OCI-LY7 (cell line): ENCODE results near the gene PRKD2. TPM values are rescaled to one million over a fixed set of nuclear protein-coding genes. Genes with fewer than 3 reads are reported as not detected.

Experiments used
- BruUV-seq: library from RNA; stranded (reverse); fragments of 400-500 nt; replicated peaks from 2 replicates; lab custom pipeline; 2021; lab: Mats Ljungman, UMichigan
- CTCF ChIA-PET: fragments of 300-600 bp; sonication (Branson Sonifier 250); formaldehyde crosslinking; loops from one replicate; lab custom pipeline; 2022; ENCODE audit warnings: antibody characterized with exemption; ENCODE audit not compliant: unreplicated experiment; lab: Charles Lee
- POLR2A ChIA-PET: fragments of 300-600 bp; sonication (Branson Sonifier 250); formaldehyde crosslinking; loops from one replicate; lab custom pipeline; 2022; ENCODE audit warnings: antibody characterized with exemption; lab: Charles Lee
- DNase-seq: peaks from one replicate; pipeline ENCODE4 v3.0.0-alpha.2; 2015; ENCODE audit warnings: low spot score
- H2AFZ ChIP-seq: fragments of 200-600 bp; sonication (generic), shearing (Covaris generic); 2 replicates; pipeline ENCODE4 v1.6.1; 2014; ENCODE audit warnings: mild to moderate bottlenecking, antibody characterized with exemption, low read length, moderate library complexity
- H3K27ac ChIP-seq: fragments of 200-600 bp; sonication (generic); 2 replicates; pipeline ENCODE4 v1.5.1; 2014; ENCODE audit warnings: mixed run types, low read depth, mild to moderate bottlenecking, moderate library complexity, low read length, inconsistent platforms; ENCODE audit not compliant: poor library complexity, severe bottlenecking
- H3K36me3 ChIP-seq: fragments of 200-600 bp; sonication (generic); 2 replicates; pipeline ENCODE4 v1.6.1; 2014; ENCODE audit warnings: mild to moderate bottlenecking, antibody characterized with exemption, low read length, moderate library complexity, mixed read lengths; ENCODE audit not compliant: insufficient read depth
- H3K4me1 ChIP-seq: fragments of 200-600 bp; sonication (generic); 2 replicates; pipeline ENCODE4 v1.5.1; 2014; ENCODE audit warnings: mild to moderate bottlenecking, low read length; ENCODE audit not compliant: insufficient read depth, poor library complexity, severe bottlenecking
- H3K4me2 ChIP-seq: fragments of 200-600 bp; sonication (generic); 2 replicates; pipeline ENCODE4 v1.6.1; 2014; ENCODE audit warnings: mild to moderate bottlenecking, low read length
- H3K4me3 ChIP-seq: fragments of 200-600 bp; sonication (generic); 2 replicates; pipeline ENCODE4 v1.5.1; 2014; ENCODE audit warnings: mild to moderate bottlenecking, low read depth, low read length; ENCODE audit not compliant: poor library complexity, severe bottlenecking
- H3K79me2 ChIP-seq: fragments of 200-600 bp; sonication (generic); 2 replicates; pipeline ENCODE4 v1.6.1; 2016; ENCODE audit warnings: low read depth, mild to moderate bottlenecking, low read length, moderate library complexity, mixed read lengths; ENCODE audit not compliant: insufficient read depth
- H3K9me2 ChIP-seq: fragments of 200-600 bp; sonication (generic); 2 replicates; pipeline ENCODE4 v1.6.1; 2016; ENCODE audit warnings: mild to moderate bottlenecking, low read length, mixed read lengths; ENCODE audit not compliant: insufficient read depth
- H3K9me3 ChIP-seq: fragments of 200-600 bp; sonication (generic); 2 replicates; pipeline ENCODE4 v1.6.1; 2014; ENCODE audit warnings: mild to moderate bottlenecking, mixed run types, low read length, mixed read lengths
- H4K20me1 ChIP-seq: fragments of 200-600 bp; sonication (generic); 2 replicates; pipeline ENCODE4 v1.6.1; 2014; ENCODE audit warnings: mild to moderate bottlenecking, antibody characterized with exemption, low read length, moderate library complexity, mixed read lengths; ENCODE audit not compliant: insufficient read depth
- EZH2phosphoT487 ChIP-seq: fragments of 200-600 bp; sonication (generic); IDR thresholded peaks from 2 replicates; pipeline ENCODE4 v1.6.1; 2018; ENCODE audit warnings: low read depth, borderline replicate concordance, mild to moderate bottlenecking, mixed run types, antibody characterized with exemption, low read length, moderate library complexity, mixed read lengths
- intact Hi-C: fragments of 100-400 bp; cut with micrococcal nuclease; formaldehyde crosslinking; loops from one replicate; pipeline ENCODE4 v1.10.0; 2022; ENCODE audit not compliant: unreplicated experiment
- total RNA-seq, 2 experiments: library from RNA; depleted of rRNA in 1 of 2; stranded (reverse); fragments of >200 nt in 1 of 2; shearing (Covaris generic) in 1 of 2; gene quantifications; 2 replicates each; pipeline ENCODE4 v1.2.3, GENCODE V29; 2014 to 2022
- TF ChIP-seq, protein P1 (sequence below): fragments of 200-600 bp; sonication (generic); conservative IDR thresholded peaks from 2 replicates; pipeline ENCODE4 v1.5.1; 2014; ENCODE audit warnings: mild to moderate bottlenecking, antibody characterized with exemption, low read length, moderate library complexity, mixed read lengths

Gene PRKD2
- total RNA-seq, 2 experiments from 2014 or later: 30.5 to 89.2 TPM

DNA sequence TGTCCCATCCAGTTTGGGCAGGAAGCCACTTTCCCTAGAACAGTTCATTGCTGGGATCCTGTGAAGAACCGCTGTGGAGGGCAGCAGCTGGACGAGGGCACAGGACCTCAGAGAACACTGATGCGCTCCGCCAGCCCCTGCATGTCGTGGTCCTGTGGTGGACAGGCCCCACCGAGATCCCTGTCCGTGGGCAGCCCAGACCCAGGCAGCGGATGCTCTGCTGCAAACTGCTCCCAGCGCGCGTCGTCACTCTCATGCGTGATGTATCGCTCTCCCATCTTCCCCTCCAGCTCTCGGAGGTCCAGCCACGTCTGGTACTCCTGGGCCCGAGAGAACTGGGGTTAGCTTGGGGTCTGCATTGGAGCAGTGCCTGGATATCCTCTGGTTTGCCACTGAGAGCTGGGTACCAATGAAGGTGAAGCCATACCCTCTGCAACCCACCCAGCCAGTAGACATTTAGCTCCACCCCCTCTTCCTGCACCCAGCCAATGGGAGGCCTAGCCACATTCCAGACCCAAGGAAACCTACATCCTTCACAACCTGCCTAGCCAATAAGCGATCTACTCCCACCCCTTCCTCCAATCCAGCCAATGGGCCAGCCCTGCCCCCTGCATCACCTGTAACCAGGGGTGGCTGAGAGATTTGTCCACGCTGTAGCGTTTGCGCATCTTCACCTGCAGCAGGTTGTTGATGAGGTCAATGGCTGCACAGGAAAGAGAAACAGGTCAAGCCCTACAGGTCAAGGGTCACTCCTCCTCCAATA is 42.3 kb downstream of the PRKD2 start:
- H3K36me3 ChIP-seq: peaks cover 88% of the 10 kb centered on the region
- no peak overlapping the region for H3K27ac ChIP-seq
- no peaks in the 10 kb centered on the region for H3K4me1 ChIP-seq
- BruUV-seq: TSS peak; percentile 84
- POLR2A ChIA-PET: interaction anchor here (0.6 kb wide), 1 partner anchor 965 kb away, joined by 5 read pairs; no protein-coding TSS in a partner anchor
- no peaks in the 10 kb centered on the region for H3K9me2 ChIP-seq
- CTCF ChIA-PET: no interaction called here
- H3K4me2 ChIP-seq: no peak overlapping the region
- no peak for DNase-seq
- H3K9me3 ChIP-seq: no peaks in the 10 kb centered on the region
- no peak overlapping the region for H3K4me3 ChIP-seq
- no peaks in the 10 kb centered on the region for H3K79me2 ChIP-seq
- no peak overlapping the region for H2AFZ ChIP-seq
- intact Hi-C loops: no loop called here
- no peaks in the 10 kb centered on the region; the same call in 1 of the 2 replicates for H4K20me1 ChIP-seq
- TF ChIP-seq, protein P1, sequence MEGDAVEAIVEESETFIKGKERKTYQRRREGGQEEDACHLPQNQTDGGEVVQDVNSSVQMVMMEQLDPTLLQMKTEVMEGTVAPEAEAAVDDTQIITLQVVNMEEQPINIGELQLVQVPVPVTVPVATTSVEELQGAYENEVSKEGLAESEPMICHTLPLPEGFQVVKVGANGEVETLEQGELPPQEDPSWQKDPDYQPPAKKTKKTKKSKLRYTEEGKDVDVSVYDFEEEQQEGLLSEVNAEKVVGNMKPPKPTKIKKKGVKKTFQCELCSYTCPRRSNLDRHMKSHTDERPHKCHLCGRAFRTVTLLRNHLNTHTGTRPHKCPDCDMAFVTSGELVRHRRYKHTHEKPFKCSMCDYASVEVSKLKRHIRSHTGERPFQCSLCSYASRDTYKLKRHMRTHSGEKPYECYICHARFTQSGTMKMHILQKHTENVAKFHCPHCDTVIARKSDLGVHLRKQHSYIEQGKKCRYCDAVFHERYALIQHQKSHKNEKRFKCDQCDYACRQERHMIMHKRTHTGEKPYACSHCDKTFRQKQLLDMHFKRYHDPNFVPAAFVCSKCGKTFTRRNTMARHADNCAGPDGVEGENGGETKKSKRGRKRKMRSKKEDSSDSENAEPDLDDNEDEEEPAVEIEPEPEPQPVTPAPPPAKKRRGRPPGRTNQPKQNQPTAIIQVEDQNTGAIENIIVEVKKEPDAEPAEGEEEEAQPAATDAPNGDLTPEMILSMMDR: no peak
- no peak for TF ChIP-seq EZH2phosphoT487

DNA sequence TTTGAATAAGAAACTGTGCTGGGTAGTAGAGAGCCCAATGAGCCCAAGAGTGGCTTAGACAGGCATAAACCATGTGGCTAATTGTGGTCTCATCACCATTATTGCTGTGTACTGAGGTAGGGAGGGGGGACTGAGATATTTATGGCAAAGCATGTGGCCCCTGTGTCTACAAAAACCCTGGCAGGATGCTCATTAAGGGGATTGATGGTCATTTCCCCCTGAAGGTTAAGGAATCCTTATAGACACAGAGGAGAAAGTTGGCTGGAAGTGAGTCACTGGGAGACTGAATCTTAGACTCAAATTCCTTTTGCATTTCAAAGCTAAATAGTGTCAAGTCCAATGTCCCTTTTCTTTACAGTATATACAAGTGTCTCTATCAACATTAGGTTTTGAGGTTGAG is 46.1 kb downstream of the PRKD2 start:
- no peaks in the 10 kb centered on the region for H3K79me2 ChIP-seq
- H3K36me3 ChIP-seq: peaks cover 50% of the 10 kb centered on the region
- H3K9me2 ChIP-seq: no peaks in the 10 kb centered on the region
- H4K20me1 ChIP-seq: no peaks in the 10 kb centered on the region
- no peaks in the 10 kb centered on the region for H3K9me3 ChIP-seq
- no peak overlapping the region for H3K4me3 ChIP-seq
- TF ChIP-seq EZH2phosphoT487: no peak
- TF ChIP-seq, protein P1: no peak
- DNase-seq: peak; percentile 9
- no peak overlapping the region for H3K27ac ChIP-seq
- BruUV-seq: TSS peak; percentile 43
- intact Hi-C loops: no loop called here
- CTCF ChIA-PET: no interaction called here
- no peaks in the 10 kb centered on the region for H3K4me1 ChIP-seq
- H3K4me2 ChIP-seq: no peak overlapping the region
- H2AFZ ChIP-seq: no peak overlapping the region
- POLR2A ChIA-PET: no interaction called here

DNA sequence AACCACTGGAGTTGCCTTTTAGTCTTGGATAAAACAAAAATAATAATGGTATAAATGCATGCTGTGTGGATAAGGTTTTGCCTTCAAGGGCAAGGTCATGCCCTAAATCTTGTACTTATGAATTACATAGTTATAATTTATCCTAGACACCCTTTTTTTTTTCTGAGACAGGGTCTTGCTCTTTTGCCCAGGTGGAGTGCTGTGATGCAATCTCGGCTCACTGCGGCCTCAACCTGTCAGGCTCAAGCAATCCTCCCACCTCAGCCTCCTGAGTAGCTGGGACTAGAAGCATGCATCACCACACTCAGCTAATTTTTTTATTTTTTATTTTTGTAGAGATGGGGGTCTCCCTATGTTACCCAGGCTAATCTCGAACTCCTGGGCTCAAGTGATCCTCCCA is 48.3 kb downstream of the PRKD2 start:
- H3K9me2 ChIP-seq: no peaks in the 10 kb centered on the region
- H3K79me2 ChIP-seq: no peaks in the 10 kb centered on the region
- H3K36me3 ChIP-seq: peaks cover 28% of the 10 kb centered on the region
- no peaks in the 10 kb centered on the region for H4K20me1 ChIP-seq
- H2AFZ ChIP-seq: no peak overlapping the region
- no peak for DNase-seq
- POLR2A ChIA-PET: no interaction called here
- no peak overlapping the region for H3K27ac ChIP-seq
- H3K4me3 ChIP-seq: no peak overlapping the region
- intact Hi-C loops: no loop called here
- TF ChIP-seq, protein P1: no peak
- TF ChIP-seq EZH2phosphoT487: no peak
- no peak overlapping the region for H3K4me2 ChIP-seq
- no peaks in the 10 kb centered on the region for H3K9me3 ChIP-seq
- BruUV-seq: no TSS peak
- no peaks in the 10 kb centered on the region for H3K4me1 ChIP-seq
- CTCF ChIA-PET: no interaction called here
